Measurements from ENCODE around the gene TRPM4. TPM values are rescaled to one million over a fixed set of nuclear protein-coding genes. Genes with fewer than 3 reads are reported as not detected.

TRPM4 gene
- total RNA-seq, 6 donors from 2014 or later, result 23.9 to 120 (median 49.3) TPM

- DNase-seq (no peak), ATAC-seq (ENCODE audit: low FRiP score in 2 of 2) (no peak)
- H3K4me1 ChIP-seq, result peaks cover 0 to 6% (median 0%) of the 10 kb centered on the region in 4 donors
- TF ChIP-seq EP300 (IDR thresholded peaks at IDR 0.05) (no peak), POLR2A (IDR thresholded peaks at IDR 0.05) (no peak), POLR2AphosphoS5 (IDR thresholded peaks at IDR 0.05) (no peak), CTCF (IDR thresholded peaks at IDR 0.05) (no peak)
- H3K4me3 ChIP-seq, result no peak overlapping the region
- no peak overlapping the region for H3K27ac ChIP-seq
- WGBS, 2 donors, result 81 to 96% methylated on average over 3 of the region's 3 CpGs
- no peaks in the 10 kb centered on the region for H3K9me3 ChIP-seq
- H3K36me3 ChIP-seq, result no peaks in the 10 kb centered on the region
- H3K27me3 ChIP-seq, result no peaks in the 10 kb centered on the region
Measured at GRCh38 chr19:49229416-49229815, 71.8 kb downstream of the TRPM4 start.

GRCh38 chr19:49231389-49231788, 73.8 kb downstream of the TRPM4 start:
- H3K4me3 ChIP-seq, result no peak overlapping the region

GRCh38 chr19:49231804-49232203, 74.2 kb downstream of the TRPM4 start:
- WGBS, 2 donors, result 72 to 79% methylated on average over 9 of the region's 9 CpGs
- H3K4me3 ChIP-seq, result no peak overlapping the region

More at GRCh38 chr19:49231389-49231788, 73.8 kb downstream of the TRPM4 start:
- H3K36me3 ChIP-seq, result no peaks in the 10 kb centered on the region
- no peaks in the 10 kb centered on the region for H3K27me3 ChIP-seq
- ATAC-seq (ENCODE audit: low FRiP score in 2 of 2) (no peak), DNase-seq (no peak)
- H3K9me3 ChIP-seq, result no peaks in the 10 kb centered on the region
- 76 to 84% methylated on average over 7 of the region's 7 CpGs for WGBS, 2 donors
- H3K4me1 ChIP-seq, result no peaks in the 10 kb centered on the region
- no peak overlapping the region for H3K27ac ChIP-seq
- no peak for TF ChIP-seq POLR2AphosphoS5 (IDR thresholded peaks at IDR 0.05)
- no peak for TF ChIP-seq CTCF (IDR thresholded peaks at IDR 0.05)
- TF ChIP-seq EP300 (IDR thresholded peaks at IDR 0.05), result no peak
- no peak for TF ChIP-seq POLR2A (IDR thresholded peaks at IDR 0.05)

GRCh38 chr19:49233163-49233562, 75.6 kb downstream of the TRPM4 start:
- WGBS, 2 donors, result 94 to 97% methylated on average over 1 of the region's 1 CpG

More at GRCh38 chr19:49231804-49232203, 74.2 kb downstream of the TRPM4 start:
- H3K36me3 ChIP-seq, result no peaks in the 10 kb centered on the region
- DNase-seq (no peak), ATAC-seq (ENCODE audit: low FRiP score in 2 of 2) (no peak)
- no peaks in the 10 kb centered on the region for H3K9me3 ChIP-seq
- no peaks in the 10 kb centered on the region for H3K27me3 ChIP-seq
- TF ChIP-seq EP300 (IDR thresholded peaks at IDR 0.05), result no peak
- no peak for TF ChIP-seq CTCF (IDR thresholded peaks at IDR 0.05)
- no peak for TF ChIP-seq POLR2AphosphoS5 (IDR thresholded peaks at IDR 0.05)
- TF ChIP-seq POLR2A (IDR thresholded peaks at IDR 0.05), result no peak
- no peak overlapping the region for H3K27ac ChIP-seq
- H3K4me1 ChIP-seq, result no peaks in the 10 kb centered on the region

More at GRCh38 chr19:49233163-49233562, 75.6 kb downstream of the TRPM4 start:
- Histone ChIP-seq H3K4me3 (no peak overlapping the region), H3K36me3 (no peaks in the 10 kb centered on the region), H3K27me3 (no peaks in the 10 kb centered on the region), H3K4me1 (no peaks in the 10 kb centered on the region), H3K27ac (no peak overlapping the region), H3K9me3 (no peaks in the 10 kb centered on the region)
- ATAC-seq (ENCODE audit: low FRiP score in 2 of 2) (no peak), DNase-seq (no peak)
- TF ChIP-seq EP300 (IDR thresholded peaks at IDR 0.05), result no peak
- TF ChIP-seq POLR2AphosphoS5 (IDR thresholded peaks at IDR 0.05), result no peak
- TF ChIP-seq POLR2A (IDR thresholded peaks at IDR 0.05), result no peak
- no peak for TF ChIP-seq CTCF (IDR thresholded peaks at IDR 0.05)

All from upper lobe of left lung (tissue), 6 donors.